Panc1 (cell line): ENCODE results near the gene RPA3. TPM values are rescaled to one million over a fixed set of nuclear protein-coding genes. Genes with fewer than 3 reads are reported as not detected.
"Not testable (repeated sequence)": the region's sequence is repeated elsewhere in the genome, so short reads cannot be mapped to it uniquely, and the experiment has no call there.

ENCODE experiments used
- ATAC-seq: fragments of 200-7000 bp; cut with Tn5 transposase; 2 replicates; pipeline ENCODE4 v1.9.1; 2020; ENCODE audit warnings: mild to moderate bottlenecking, moderate library complexity
- BruUV-seq: library from RNA; stranded (reverse); fragments of 400-500 nt; replicated peaks from 2 replicates; lab custom pipeline; 2021; lab: Mats Ljungman, UMichigan
- CTCF ChIA-PET: fragments of 300-600 bp; sonication (Branson Sonifier 250); formaldehyde crosslinking; loops from one replicate; lab custom pipeline; 2022; ENCODE audit warnings: antibody characterized with exemption; lab: Charles Lee
- POLR2A ChIA-PET: fragments of 300-600 bp; sonication (Branson Sonifier 250); formaldehyde crosslinking; loops from one replicate; lab custom pipeline; 2022; ENCODE audit warnings: antibody characterized with exemption; lab: Charles Lee
- DNase-seq: peaks from one replicate; pipeline ENCODE4 v3.0.0-alpha.2; 2010; ENCODE audit warnings: low read depth, low spot score
- H3K27ac ChIP-seq: 2 replicates; pipeline ENCODE4 v1.5.1; 2011; ENCODE audit warnings: mild to moderate bottlenecking, low read length, inconsistent platforms
- H3K27me3 ChIP-seq: fragments of 200-500 bp; sonication (Bioruptor generic); 2 replicates; pipeline ENCODE4 v1.6.0; 2014; ENCODE audit warnings: low read length, inconsistent platforms; ENCODE audit not compliant: control insufficient read depth, insufficient read depth
- H3K36me3 ChIP-seq: fragments of 200-500 bp; sonication (Bioruptor generic); 2 replicates; pipeline ENCODE4 v1.5.1; 2014; ENCODE audit warnings: inconsistent platforms, mild to moderate bottlenecking, low read length, moderate library complexity; ENCODE audit not compliant: control insufficient read depth, insufficient read depth
- H3K4me1 ChIP-seq: 2 replicates; pipeline ENCODE4 v1.5.1; 2011; ENCODE audit warnings: inconsistent platforms, mild to moderate bottlenecking, low read length, moderate library complexity; ENCODE audit not compliant: control insufficient read depth, insufficient read depth
- H3K4me3 ChIP-seq, 2 experiments: 2 replicates each; pipeline ENCODE4 v1.5.1; 2011 to 2012; ENCODE audit warnings: low read depth in 2 of 2, low read length in 2 of 2, mild to moderate bottlenecking in 2 of 2, inconsistent platforms in 1 of 2, moderate library complexity in 1 of 2
- H3K9me3 ChIP-seq: fragments of 200-500 bp; sonication (Bioruptor generic); 2 replicates; pipeline ENCODE4 v1.5.1; 2014; ENCODE audit warnings: low read depth, mild to moderate bottlenecking, inconsistent platforms, low read length, moderate library complexity; ENCODE audit not compliant: control insufficient read depth, insufficient read depth
- CTCF ChIP-seq: fragments of 450-650 bp; IDR thresholded peaks from 2 replicates; pipeline ENCODE4 v1.5.1; 2017; ENCODE audit warnings: mild to moderate bottlenecking
- POLR2AphosphoS5 ChIP-seq: IDR thresholded peaks from 2 replicates; pipeline ENCODE4 v1.6.1; 2012; ENCODE audit warnings: mild to moderate bottlenecking, low read depth, low read length, moderate library complexity
- REST ChIP-seq, 2 experiments: IDR thresholded peaks; 2 replicates each; pipeline ENCODE4 v1.6.1; 2011 to 2012; ENCODE audit warnings: low read depth in 2 of 2, control low read depth in 1 of 2, low read length in 1 of 2, mild to moderate bottlenecking in 1 of 2, moderate library complexity in 1 of 2; ENCODE audit not compliant: insufficient read depth in 1 of 2
- SIN3A ChIP-seq: IDR thresholded peaks from 2 replicates; pipeline ENCODE4 v1.6.1; 2012; ENCODE audit warnings: low read depth, mild to moderate bottlenecking, low read length, moderate library complexity, borderline replicate concordance; ENCODE audit not compliant: insufficient read depth
- TCF7L2 ChIP-seq: IDR thresholded peaks from 2 replicates; pipeline ENCODE4 v1.6.1; 2011; ENCODE audit warnings: mild to moderate bottlenecking, low read depth, low read length, inconsistent platforms
- in situ Hi-C: cut with HindIII; loops from 2 replicates; pipeline ENCODE4 v1.10.0; 2016; ENCODE audit warnings: low sequenced_read_pairs, low pct_unique_long_range_greater_than_20kb
- intact Hi-C: fragments of 100-400 bp; cut with micrococcal nuclease; formaldehyde crosslinking; loops from one replicate; pipeline ENCODE4 v1.10.0; 2022; ENCODE audit not compliant: unreplicated experiment
- total RNA-seq: library from RNA; stranded (reverse); gene quantifications from one replicate; pipeline ENCODE4 v1.2.1, GENCODE V29; 2021; ENCODE audit not compliant: unreplicated experiment

Gene RPA3
- total RNA-seq, 1 experiment from 2014 or later: 93.5 TPM

DNA sequence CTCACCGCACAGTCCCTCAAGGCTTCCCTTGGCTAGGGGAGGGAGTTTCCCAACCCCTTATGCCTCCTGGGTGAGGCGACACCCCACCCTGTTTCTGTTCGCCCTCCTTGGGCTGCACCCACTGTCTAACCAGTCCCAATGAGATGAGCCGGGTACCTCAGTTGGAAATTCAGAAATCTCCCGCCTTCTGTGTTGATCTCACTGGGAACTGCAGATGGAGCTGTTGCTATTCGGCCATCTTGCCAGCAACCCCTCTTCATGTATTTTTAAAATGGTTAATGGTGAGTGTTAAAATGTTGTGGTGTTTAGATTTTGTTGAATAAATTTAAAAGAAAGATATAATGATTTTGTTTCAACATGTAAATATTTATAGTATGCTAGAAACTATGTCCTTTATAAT lies 55.9 kb downstream of the RPA3 start:
- in situ Hi-C loops: no loop called here
- no peak overlapping the region; the same call in 1 of the 2 replicates for H3K27ac ChIP-seq

GRCh38 chr7:7656459-7656858 lies 61.9 kb downstream of the RPA3 start:
- POLR2A ChIA-PET, H3K27me3 ChIP-seq, BruUV-seq, H3K9me3 ChIP-seq, intact Hi-C loops, H3K4me3 ChIP-seq, H3K27ac ChIP-seq, in situ Hi-C loops, ATAC-seq, H3K36me3 ChIP-seq, CTCF ChIA-PET, DNase-seq: not testable (repeated sequence)
- H3K4me1 ChIP-seq: peaks cover 21% of the 10 kb centered on the region

More for the DNA sequence above, 55.9 kb downstream of the RPA3 start:
- DNase-seq: no peak
- CTCF ChIA-PET: no interaction called here
- peaks cover 7% of the 10 kb centered on the region; the same call in 1 of the 2 replicates for H3K4me1 ChIP-seq
- H3K36me3 ChIP-seq: no peaks in the 10 kb centered on the region
- TF ChIP-seq TCF7L2: no peak
- peak; percentile 74 for TF ChIP-seq CTCF
- ATAC-seq: peak; percentile 58; the same call in 1 of the 2 replicates
- no peaks in the 10 kb centered on the region for H3K27me3 ChIP-seq
- intact Hi-C loops: no loop called here
- H3K4me3 ChIP-seq: no peak overlapping the region
- no peaks in the 10 kb centered on the region for H3K9me3 ChIP-seq
- POLR2A ChIA-PET: no interaction called here
- BruUV-seq: no TSS peak

DNA sequence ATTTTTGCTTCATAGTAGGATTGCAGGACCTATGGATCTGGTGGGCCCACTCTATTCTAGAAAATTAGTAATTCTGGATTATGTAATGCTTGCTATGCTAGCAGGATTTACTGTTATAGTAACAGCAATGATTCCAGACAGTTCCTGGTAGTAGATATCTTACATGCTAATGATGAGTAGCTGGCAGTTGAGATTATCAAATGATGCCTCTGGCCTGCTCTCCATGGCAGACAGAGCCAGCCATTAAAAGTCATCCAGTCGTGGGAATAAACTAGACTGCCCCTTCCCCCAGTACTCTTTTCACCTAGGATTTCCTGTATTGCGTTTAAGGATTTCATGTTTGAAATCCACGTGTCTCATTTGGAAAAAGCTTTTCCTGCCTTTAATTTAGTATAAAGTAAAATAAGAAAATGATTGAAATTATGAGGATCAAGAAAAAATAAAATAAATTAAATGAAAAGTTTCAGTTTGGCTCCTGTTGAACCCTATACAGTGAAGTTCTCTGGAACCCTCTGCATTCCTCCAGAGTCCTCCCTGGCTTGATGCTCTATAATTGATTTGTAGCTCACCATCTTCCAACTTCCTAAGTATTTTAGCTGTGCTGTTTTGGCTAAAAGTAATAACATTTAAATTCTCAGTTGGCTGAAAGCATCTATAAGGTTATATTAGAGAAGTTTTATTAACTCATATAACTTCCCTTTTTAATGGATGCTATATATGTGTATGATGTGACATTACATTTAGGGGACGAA lies 63.3 kb downstream of the RPA3 start:
- no peaks in the 10 kb centered on the region for H3K36me3 ChIP-seq
- in situ Hi-C loops: no loop called here
- H3K4me3 ChIP-seq: no peak overlapping the region
- no peak for ATAC-seq
- H3K27me3 ChIP-seq: no peaks in the 10 kb centered on the region
- intact Hi-C loops: no loop called here
- ChIA-PET CTCF (no interaction called here), POLR2A (no interaction called here)
- no peak overlapping the region for H3K27ac ChIP-seq
- H3K4me1 ChIP-seq: peaks cover 24% of the 10 kb centered on the region
- no TSS peak for BruUV-seq
- no peaks in the 10 kb centered on the region for H3K9me3 ChIP-seq
- DNase-seq: no peak
- TF ChIP-seq TCF7L2 (no peak), POLR2AphosphoS5 (no peak)

DNA sequence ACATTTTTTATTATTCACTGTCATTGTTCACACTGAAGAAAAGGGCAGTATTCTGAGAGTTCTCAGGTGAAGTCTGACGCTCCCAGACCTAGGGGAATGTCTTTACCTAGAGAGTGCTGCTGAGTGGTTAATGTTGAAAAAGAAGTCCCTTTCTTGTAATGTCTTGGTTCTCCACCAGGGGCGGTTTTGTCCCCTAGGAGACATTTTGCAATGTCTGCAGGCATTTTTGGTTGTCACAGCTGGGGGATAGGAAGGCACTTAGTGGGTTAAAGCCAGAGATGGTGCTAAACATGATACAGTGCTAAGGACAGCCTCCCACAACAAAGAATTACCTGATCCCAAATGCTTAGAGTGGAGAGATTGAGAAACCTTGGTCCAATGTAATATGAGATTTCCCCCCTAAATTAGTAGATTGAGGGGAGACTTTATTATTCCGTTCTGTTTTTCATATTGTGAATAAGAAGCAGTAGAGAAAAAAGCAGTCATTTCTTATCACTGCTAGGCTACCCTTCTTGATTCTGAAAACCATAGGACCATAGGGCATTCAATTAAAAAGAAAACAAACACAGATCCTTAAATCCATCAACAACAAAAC lies 64.7 kb downstream of the RPA3 start:
- ChIA-PET POLR2A (no interaction called here), CTCF (no interaction called here)
- DNase-seq (no peak), ATAC-seq (peak; percentile 71)
- Histone ChIP-seq H3K4me3 (no peak overlapping the region), H3K27me3 (no peaks in the 10 kb centered on the region), H3K9me3 (no peaks in the 10 kb centered on the region), H3K27ac (peak overlapping the region; percentile 70), H3K36me3 (no peaks in the 10 kb centered on the region), H3K4me1 (peaks cover 27% of the 10 kb centered on the region)
- BruUV-seq: no TSS peak
- in situ Hi-C loops (no loop called here), intact Hi-C loops (no loop called here)
- TF ChIP-seq POLR2AphosphoS5 (no peak), SIN3A (no peak), TCF7L2 (no peak), CTCF (peak; percentile 84), REST (IDR thresholded peaks at IDR 0.05; ENCODE audit: insufficient read depth in 1 of 2, low read depth in 2 of 2, low read length in 1 of 2) (no peak)
